Endothelial cell of umbilical vein (primary cell): ENCODE data around the gene RAD50. TPM values are rescaled to one million over a fixed set of nuclear protein-coding genes. Genes with fewer than 3 reads are reported as not detected.

Experiments used
- BruUV-seq: library from RNA; stranded (reverse); fragments of 400-500 nt; replicated peaks from 2 replicates; lab custom pipeline; 2021; lab: Mats Ljungman, UMichigan
- CTCF ChIA-PET: fragments of 300-600, 350-600 bp; sonication (Branson Sonifier 250); formaldehyde crosslinking; loops from one replicate; lab custom pipeline; 2021; ENCODE audit warnings: antibody characterized with exemption, inconsistent platforms; lab: Charles Lee
- POLR2A ChIA-PET: fragments of 300-600, 350-600 bp; sonication (Branson Sonifier 250); formaldehyde crosslinking; loops from one replicate; lab custom pipeline; 2021; ENCODE audit warnings: antibody characterized with exemption, inconsistent platforms; lab: Charles Lee
- DNase-seq: peaks from one replicate; pipeline ENCODE4 v3.0.0-alpha.2; 2011; ENCODE audit warnings: low read depth, low spot score
- FAIRE-seq: peaks from 2 replicates; lab custom pipeline; 2011; peaks lifted over from hg19 to GRCh38; lab: Jason Lieb, UNC
- H2AFZ ChIP-seq: 2 replicates; pipeline ENCODE4 v1.6.0; 2012; ENCODE audit warnings: low read depth, low read length, control low read depth, inconsistent platforms
- H3K27ac ChIP-seq: 2 replicates; pipeline ENCODE4 v1.5.1; 2011; ENCODE audit warnings: low read depth, mild to moderate bottlenecking, control low read depth, low read length, moderate library complexity; ENCODE audit not compliant: insufficient read depth
- H3K27me3 ChIP-seq, 2 experiments: 2 replicates each; pipeline versions ENCODE4 v1.6.0 to v1.6.1; 2011; ENCODE audit warnings: low read length in 2 of 2, mixed read lengths in 1 of 2; ENCODE audit not compliant: control insufficient read depth in 2 of 2, insufficient read depth in 2 of 2
- H3K36me3 ChIP-seq, 2 experiments: 2 replicates in 1 of 2; 3 replicates in 1 of 2; pipeline ENCODE4 v1.5.1; 2011; ENCODE audit warnings: low read length in 2 of 2, mild to moderate bottlenecking in 1 of 2, moderate library complexity in 1 of 2; ENCODE audit not compliant: control insufficient read depth in 2 of 2, insufficient read depth in 2 of 2; ENCODE audit errors: extremely low read depth in 1 of 2
- H3K4me1 ChIP-seq: 3 replicates; pipeline ENCODE4 v1.5.1; 2011; ENCODE audit warnings: mild to moderate bottlenecking, low read length; ENCODE audit not compliant: control insufficient read depth, insufficient read depth; ENCODE audit errors: extremely low read depth
- H3K4me2 ChIP-seq: 2 replicates; pipeline ENCODE4 v1.6.1; 2011; ENCODE audit warnings: low read length, control low read depth, mixed read lengths; ENCODE audit not compliant: insufficient read depth
- H3K4me3 ChIP-seq, 3 experiments: fragments of 200-600 bp in 1 of 3; sonication (generic), shearing (Covaris generic) in 1 of 3; replicated peaks in 1 of 3; 2 replicates each; pipeline ENCODE4 v1.5.1; 2011 to 2016; ENCODE audit warnings: control low read depth in 3 of 3, low read length in 3 of 3, mild to moderate bottlenecking in 2 of 3, inconsistent platforms in 1 of 3, low read depth in 1 of 3, moderate library complexity in 1 of 3; ENCODE audit not compliant: insufficient read depth in 1 of 3
- H3K79me2 ChIP-seq: 2 replicates; pipeline ENCODE4 v1.6.0; 2012; ENCODE audit warnings: low read length, inconsistent platforms; ENCODE audit not compliant: control insufficient read depth, insufficient read depth
- H3K9ac ChIP-seq: replicated peaks from 2 replicates; pipeline ENCODE3; 2011; ENCODE audit warnings: low read length, control low read depth; ENCODE audit not compliant: insufficient read depth; ENCODE audit errors: extremely low read depth
- H3K9me1 ChIP-seq: replicated peaks from 3 replicates; pipeline ENCODE4 v1.6.0; 2011; ENCODE audit warnings: mild to moderate bottlenecking, low read length; ENCODE audit not compliant: control insufficient read depth, insufficient read depth; ENCODE audit errors: extremely low read depth
- H3K9me3 ChIP-seq: replicated peaks from 2 replicates; pipeline ENCODE4 v1.5.1; 2012; ENCODE audit warnings: low read length, inconsistent platforms; ENCODE audit not compliant: control insufficient read depth, insufficient read depth
- H4K20me1 ChIP-seq: replicated peaks from 2 replicates; pipeline ENCODE3; 2011; ENCODE audit warnings: mild to moderate bottlenecking, low read length; ENCODE audit not compliant: control insufficient read depth, insufficient read depth; ENCODE audit errors: extremely low read depth
- EZH2 ChIP-seq: IDR thresholded peaks from 2 replicates; pipeline ENCODE4 v1.6.1; 2012; ENCODE audit warnings: borderline replicate concordance, low read depth, mild to moderate bottlenecking, moderate library complexity, low read length, inconsistent platforms; ENCODE audit not compliant: severe bottlenecking
- FOS ChIP-seq: IDR thresholded peaks from 2 replicates; pipeline ENCODE4 v1.6.1; 2011; ENCODE audit warnings: mild to moderate bottlenecking, low read length, moderate library complexity, borderline replicate concordance; ENCODE audit not compliant: insufficient read depth
- GATA2 ChIP-seq: IDR thresholded peaks from 2 replicates; pipeline ENCODE4 v1.7.0; 2011; ENCODE audit warnings: low read depth, mild to moderate bottlenecking, moderate library complexity, mixed read lengths, low read length; ENCODE audit not compliant: insufficient read length, insufficient read depth
- JUN ChIP-seq: IDR thresholded peaks from 2 replicates; pipeline ENCODE4 v1.6.1; 2011; ENCODE audit warnings: borderline replicate concordance, low read depth; ENCODE audit not compliant: insufficient read length, insufficient read depth
- MYC ChIP-seq: IDR thresholded peaks from one replicate; pipeline ENCODE4 v1.6.1; 2011; ENCODE audit warnings: mild to moderate bottlenecking, low read depth, low read length
- POLR2A ChIP-seq: IDR thresholded peaks from 2 replicates; pipeline ENCODE4 v1.6.1; 2012; ENCODE audit warnings: low read depth, mild to moderate bottlenecking, control low read depth, low read length
- POLR2AphosphoS5 ChIP-seq: IDR thresholded peaks from 2 replicates; pipeline ENCODE4 v1.6.1; 2012; ENCODE audit warnings: low read depth, mild to moderate bottlenecking, control low read depth, low read length, moderate library complexity; ENCODE audit not compliant: insufficient read depth
- dilution Hi-C: fragments of 300-500 bp; cut with MboI; formaldehyde crosslinking; loops from one replicate; pipeline ENCODE4 v1.15.0; 2019; ENCODE audit warnings: low sequenced_read_pairs; ENCODE audit not compliant: extremely low pct_ligation_motif_present
- intact Hi-C: fragments of 100-400 bp; cut with micrococcal nuclease; formaldehyde crosslinking; loops from one replicate; pipeline ENCODE4 v1.10.0; 2022
- polyA plus RNA-seq, 4 experiments: library from polyadenylated mRNA; depleted of rRNA in 3 of 4; stranded (reverse) in 3 of 4; unstranded in 1 of 4; fragments of >200 nt; gene quantifications; 2 replicates each; pipeline versions ENCODE4 v1.2.1 to v1.2.3, GENCODE V29; 2011 to 2012; ENCODE audit warnings: missing spikeins in 1 of 4
- total RNA-seq: library from RNA; stranded (reverse); gene quantifications from 2 replicates; pipeline ENCODE4 v1.2.3, GENCODE V29; 2021
- TF ChIP-seq, protein P1 (sequence below): IDR thresholded peaks from 2 replicates; pipeline ENCODE4 v1.6.1; 2011; ENCODE audit not compliant: insufficient read depth, insufficient read length
- TF ChIP-seq, protein P2 (sequence below), 2 donors: IDR thresholded peaks; 1 replicate in 1 of 2; 2 replicates in 1 of 2; pipeline ENCODE4 v1.5.1; 2011; ENCODE audit warnings: low read length in 2 of 2, mild to moderate bottlenecking in 2 of 2, moderate library complexity in 2 of 2, control low read depth in 1 of 2, inconsistent platforms in 1 of 2, low read depth in 1 of 2; ENCODE audit not compliant: insufficient read depth in 1 of 2; ENCODE audit errors: extremely low read depth in 1 of 2

The RAD50 gene
- total and polyA plus RNA-seq, 2 donors (not counting 3 experiments of a cell fraction or from before 2014, with no cell fraction given): 6.1 to 20.4 TPM

DNA sequence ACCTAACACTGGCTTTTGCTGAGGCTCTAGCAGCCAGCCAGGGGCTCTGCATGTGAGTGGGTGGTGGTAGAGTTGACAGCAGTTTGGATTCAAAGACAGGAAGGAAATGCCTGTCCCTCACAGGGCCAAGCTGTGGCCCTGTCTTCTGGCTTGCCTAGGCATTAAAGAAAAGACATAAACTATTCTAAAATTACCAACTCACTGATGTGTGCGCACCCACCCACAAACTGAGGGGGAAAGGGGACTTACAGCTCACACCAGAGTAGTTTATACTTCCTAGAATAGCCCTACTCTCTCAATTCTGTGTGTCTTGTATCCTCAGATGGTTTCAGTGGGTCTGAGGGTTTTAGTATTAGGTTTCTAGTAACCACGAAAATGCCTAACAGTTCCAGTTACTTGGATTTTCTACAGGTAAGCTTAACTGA is 82.9 kb downstream of the RAD50 start:
- TF ChIP-seq JUN (no peak), MYC (no peak), EZH2 (no peak), POLR2AphosphoS5 (no peak), GATA2 (no peak)
- BruUV-seq: no TSS peak
- POLR2A ChIA-PET: no interaction called here
- no peak overlapping the region for H3K9ac ChIP-seq
- H3K27ac ChIP-seq: no peak overlapping the region
- CTCF ChIA-PET: no interaction called here
- H3K4me1 ChIP-seq: no peaks in the 10 kb centered on the region
- H3K4me2 ChIP-seq: no peak overlapping the region
- no peak for FAIRE-seq
- no peaks in the 10 kb centered on the region for H3K9me3 ChIP-seq
- intact Hi-C loops (no loop called here), dilution Hi-C loops (no loop called here)
- no peak overlapping the region for H3K4me3 ChIP-seq
- DNase-seq: no peak
- H3K9me1 ChIP-seq: no peaks in the 10 kb centered on the region
- H3K79me2 ChIP-seq: no peaks in the 10 kb centered on the region
- no peaks in the 10 kb centered on the region for H3K27me3 ChIP-seq
- no peak overlapping the region for H2AFZ ChIP-seq
- H3K36me3 ChIP-seq: peaks cover 4 to 12% of the 10 kb centered on the region in 2 experiments
- H4K20me1 ChIP-seq: no peaks in the 10 kb centered on the region

GRCh38 chr5:132640613-132641012 is 83.8 kb downstream of the RAD50 start:
- no peak for DNase-seq
- BruUV-seq: no TSS peak
- dilution Hi-C loops: no loop called here
- FAIRE-seq: no peak
- Histone ChIP-seq H3K27ac (no peak overlapping the region), H3K79me2 (no peaks in the 10 kb centered on the region), H3K9ac (no peak overlapping the region), H3K9me1 (no peaks in the 10 kb centered on the region), H4K20me1 (no peaks in the 10 kb centered on the region), H3K4me1 (no peaks in the 10 kb centered on the region), H3K27me3 (no peaks in the 10 kb centered on the region), H3K36me3 (peaks cover 4 to 12% of the 10 kb centered on the region in 2 experiments), H3K9me3 (no peaks in the 10 kb centered on the region), H3K4me3 (no peak overlapping the region), H2AFZ (no peak overlapping the region), H3K4me2 (no peak overlapping the region)
- intact Hi-C loops: no loop called here
- TF ChIP-seq EZH2 (no peak), GATA2 (no peak), POLR2A (no peak), FOS (no peak), JUN (no peak), POLR2AphosphoS5 (no peak), MYC (no peak)
- TF ChIP-seq, protein P1, sequence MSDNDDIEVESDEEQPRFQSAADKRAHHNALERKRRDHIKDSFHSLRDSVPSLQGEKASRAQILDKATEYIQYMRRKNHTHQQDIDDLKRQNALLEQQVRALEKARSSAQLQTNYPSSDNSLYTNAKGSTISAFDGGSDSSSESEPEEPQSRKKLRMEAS: no peak
- TF ChIP-seq, protein P2, sequence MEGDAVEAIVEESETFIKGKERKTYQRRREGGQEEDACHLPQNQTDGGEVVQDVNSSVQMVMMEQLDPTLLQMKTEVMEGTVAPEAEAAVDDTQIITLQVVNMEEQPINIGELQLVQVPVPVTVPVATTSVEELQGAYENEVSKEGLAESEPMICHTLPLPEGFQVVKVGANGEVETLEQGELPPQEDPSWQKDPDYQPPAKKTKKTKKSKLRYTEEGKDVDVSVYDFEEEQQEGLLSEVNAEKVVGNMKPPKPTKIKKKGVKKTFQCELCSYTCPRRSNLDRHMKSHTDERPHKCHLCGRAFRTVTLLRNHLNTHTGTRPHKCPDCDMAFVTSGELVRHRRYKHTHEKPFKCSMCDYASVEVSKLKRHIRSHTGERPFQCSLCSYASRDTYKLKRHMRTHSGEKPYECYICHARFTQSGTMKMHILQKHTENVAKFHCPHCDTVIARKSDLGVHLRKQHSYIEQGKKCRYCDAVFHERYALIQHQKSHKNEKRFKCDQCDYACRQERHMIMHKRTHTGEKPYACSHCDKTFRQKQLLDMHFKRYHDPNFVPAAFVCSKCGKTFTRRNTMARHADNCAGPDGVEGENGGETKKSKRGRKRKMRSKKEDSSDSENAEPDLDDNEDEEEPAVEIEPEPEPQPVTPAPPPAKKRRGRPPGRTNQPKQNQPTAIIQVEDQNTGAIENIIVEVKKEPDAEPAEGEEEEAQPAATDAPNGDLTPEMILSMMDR (IDR thresholded peaks at IDR 0.05; ENCODE audit: extremely low read depth in 1 of 2, insufficient read depth in 1 of 2, low read depth in 1 of 2, low read length in 2 of 2): no peak
- ChIA-PET POLR2A (no interaction called here), CTCF (no interaction called here)
